Mesendoderm (in vitro differentiated cells): ENCODE data around the gene PTGFRN.

Source experiments
- DNase-seq: peaks from one replicate; pipeline ENCODE4 v3.0.0; 2013
- H2AK5ac ChIP-seq: 2 replicates; pipeline ENCODE4 v1.6.1; 2013; ENCODE audit warnings: low read length, inconsistent platforms
- H2BK120ac ChIP-seq: 2 replicates; pipeline ENCODE4 v1.6.1; 2013; ENCODE audit warnings: low read depth, mild to moderate bottlenecking, low read length, moderate library complexity, mixed read lengths
- H2BK15ac ChIP-seq: replicated peaks from 2 replicates; pipeline ENCODE4 v1.6.1; 2013; ENCODE audit warnings: low read depth, mild to moderate bottlenecking, moderate library complexity
- H2BK5ac ChIP-seq: 2 replicates; pipeline ENCODE4 v1.6.1; 2013; ENCODE audit warnings: low read length, inconsistent platforms
- H3K18ac ChIP-seq: 2 replicates; pipeline ENCODE4 v1.6.1; 2013; ENCODE audit warnings: mild to moderate bottlenecking, low read length, mixed read lengths
- H3K23ac ChIP-seq: one replicate; pipeline ENCODE4 v1.6.1; 2013; ENCODE audit warnings: low read length
- H3K27ac ChIP-seq: 2 replicates; pipeline ENCODE4 v1.5.1; 2013; ENCODE audit warnings: low read depth, mild to moderate bottlenecking, inconsistent platforms, low read length, moderate library complexity
- H3K27me3 ChIP-seq: 2 replicates; pipeline ENCODE4 v1.6.1; 2013; ENCODE audit warnings: low read length, control low read depth, mild to moderate bottlenecking, inconsistent platforms; ENCODE audit not compliant: insufficient read depth, poor library complexity
- H3K36me3 ChIP-seq: 2 replicates; pipeline ENCODE4 v1.6.1; 2013; ENCODE audit warnings: low read length, inconsistent platforms; ENCODE audit not compliant: control insufficient read depth, insufficient read depth
- H3K4ac ChIP-seq: one replicate; pipeline ENCODE4 v1.6.1; 2013; ENCODE audit warnings: low read depth, mild to moderate bottlenecking, low read length, moderate library complexity
- H3K4me1 ChIP-seq: 2 replicates; pipeline ENCODE4 v1.6.1; 2013; ENCODE audit warnings: low read depth, low read length, inconsistent platforms; ENCODE audit not compliant: control insufficient read depth
- H3K4me2 ChIP-seq: 2 replicates; pipeline ENCODE4 v1.6.1; 2013; ENCODE audit warnings: low read length
- H3K4me3 ChIP-seq: 2 replicates; pipeline ENCODE4 v1.5.1; 2013; ENCODE audit warnings: mild to moderate bottlenecking, low read length
- H3K56ac ChIP-seq: one replicate; pipeline ENCODE4 v1.6.1; 2013; ENCODE audit warnings: low read length
- H3K79me1 ChIP-seq: 2 replicates; pipeline ENCODE4 v1.6.1; 2013; ENCODE audit warnings: low read length, inconsistent platforms
- H3K79me2 ChIP-seq: 2 replicates; pipeline ENCODE4 v1.6.1; 2013; ENCODE audit warnings: mild to moderate bottlenecking, low read length; ENCODE audit not compliant: control insufficient read depth, insufficient read depth
- H3K9ac ChIP-seq: 2 replicates; pipeline ENCODE4 v1.6.1; 2013; ENCODE audit warnings: low read length, inconsistent platforms
- H4K5ac ChIP-seq: one replicate; pipeline ENCODE4 v1.6.1; 2013; ENCODE audit warnings: low read length
- H4K8ac ChIP-seq: one replicate; pipeline ENCODE4 v1.6.1; 2013; ENCODE audit warnings: low read depth, mild to moderate bottlenecking, control low read depth, low read length, moderate library complexity
- WGBS: extraction: QIAGEN DNeasy Blood & Tissue Kit; methylation state at CpG from one replicate; pipeline ENCODE4 v1.1.7; 2013; ENCODE audit warnings: low lambda C conversion rate, missing lambda C conversion rate; ENCODE audit not compliant: insufficient coverage; ENCODE audit errors: extremely low coverage; 5-methylcytosine and 5-hydroxymethylcytosine counted together

The PTGFRN gene

GRCh38 chr1:116962987-116963639, 53.4 kb downstream of the PTGFRN start:
- WGBS = no CpG with 5 or more reads among the region's 4 CpGs
- no peak overlapping the region for H2BK15ac ChIP-seq

GRCh38 chr1:116966791-116967190, 57.1 kb downstream of the PTGFRN start:
- Histone ChIP-seq H3K4me2 (no peak overlapping the region), H3K4me1 (no peaks in the 10 kb centered on the region), H3K4ac (no peak overlapping the region), H3K79me1 (no peaks in the 10 kb centered on the region), H3K23ac (no peak overlapping the region), H2BK5ac (no peak overlapping the region), H4K5ac (no peak overlapping the region), H3K36me3 (peaks cover 1% of the 10 kb centered on the region), H3K56ac (no peak overlapping the region), H3K9ac (no peak overlapping the region), H2BK15ac (no peak overlapping the region), H3K27ac (no peak overlapping the region), H3K4me3 (no peak overlapping the region), H2BK120ac (no peak overlapping the region), H4K8ac (no peak overlapping the region), H3K79me2 (no peaks in the 10 kb centered on the region), H3K18ac (no peak overlapping the region), H2AK5ac (no peak overlapping the region), H3K27me3 (no peaks in the 10 kb centered on the region)
- DNase-seq = no peak
- no CpG with 5 or more reads among the region's 11 CpGs for WGBS

More at GRCh38 chr1:116962987-116963639, 53.4 kb downstream of the PTGFRN start:
- no peak overlapping the region for H2BK120ac ChIP-seq
- H3K9ac ChIP-seq = no peak overlapping the region
- no peak overlapping the region for H3K27ac ChIP-seq
- no peak overlapping the region for H3K4me2 ChIP-seq
- peaks cover 4% of the 10 kb centered on the region for H3K79me1 ChIP-seq
- no peak for DNase-seq
- no peak overlapping the region for H3K18ac ChIP-seq
- no peak overlapping the region for H2BK5ac ChIP-seq
- H3K4me1 ChIP-seq = no peaks in the 10 kb centered on the region
- H3K4me3 ChIP-seq = no peak overlapping the region
- H3K27me3 ChIP-seq = no peaks in the 10 kb centered on the region
- no peak overlapping the region for H3K56ac ChIP-seq
- no peak overlapping the region for H4K5ac ChIP-seq
- H3K36me3 ChIP-seq = peaks cover 1% of the 10 kb centered on the region
- no peak overlapping the region for H3K4ac ChIP-seq
- H2AK5ac ChIP-seq = no peak overlapping the region
- no peaks in the 10 kb centered on the region for H3K79me2 ChIP-seq
- no peak overlapping the region for H3K23ac ChIP-seq
- no peak overlapping the region for H4K8ac ChIP-seq

- Histone ChIP-seq H3K23ac (no peak overlapping the region), H2AK5ac (no peak overlapping the region), H3K18ac (no peak overlapping the region), H3K27ac (no peak overlapping the region), H3K79me2 (no peaks in the 10 kb centered on the region), H4K8ac (no peak overlapping the region), H3K27me3 (no peaks in the 10 kb centered on the region), H2BK15ac (no peak overlapping the region), H3K9ac (no peak overlapping the region), H3K36me3 (no peaks in the 10 kb centered on the region), H3K4ac (no peak overlapping the region), H3K79me1 (no peaks in the 10 kb centered on the region), H4K5ac (no peak overlapping the region), H3K4me3 (no peak overlapping the region), H3K56ac (no peak overlapping the region), H3K4me2 (no peak overlapping the region), H2BK5ac (no peak overlapping the region), H3K4me1 (no peaks in the 10 kb centered on the region), H2BK120ac (no peak overlapping the region)
- no CpG with 5 or more reads among the region's 3 CpGs for WGBS
- no peak for DNase-seq
These were observed 59.0 kb downstream of the PTGFRN start for GRCh38 chr1:116968724-116969123.

- Histone ChIP-seq H3K4me2 (no peak overlapping the region), H3K4me1 (no peaks in the 10 kb centered on the region), H3K27me3 (no peaks in the 10 kb centered on the region), H2BK120ac (no peak overlapping the region), H4K8ac (no peak overlapping the region), H3K23ac (no peak overlapping the region), H3K79me2 (no peaks in the 10 kb centered on the region), H3K18ac (no peak overlapping the region), H3K56ac (no peak overlapping the region), H4K5ac (no peak overlapping the region), H2BK15ac (no peak overlapping the region), H2BK5ac (no peak overlapping the region), H3K4me3 (no peak overlapping the region), H3K27ac (no peak overlapping the region), H3K9ac (no peak overlapping the region), H3K79me1 (no peaks in the 10 kb centered on the region), H3K36me3 (no peaks in the 10 kb centered on the region), H2AK5ac (no peak overlapping the region), H3K4ac (no peak overlapping the region)
- no peak for DNase-seq
- no CpG with 5 or more reads among the region's 4 CpGs for WGBS
These were observed 61.6 kb downstream of the PTGFRN start for GRCh38 chr1:116971258-116971860.

GRCh38 chr1:116971965-116972673, 62.4 kb downstream of the PTGFRN start:
- H3K23ac ChIP-seq = no peak overlapping the region
- no peak overlapping the region for H4K8ac ChIP-seq
- no peak overlapping the region for H3K4me3 ChIP-seq
- H2AK5ac ChIP-seq = no peak overlapping the region
- no peak overlapping the region for H3K27ac ChIP-seq
- no peaks in the 10 kb centered on the region for H3K79me1 ChIP-seq
- H3K36me3 ChIP-seq = no peaks in the 10 kb centered on the region
- no peaks in the 10 kb centered on the region for H3K27me3 ChIP-seq
- no peak overlapping the region for H4K5ac ChIP-seq
- DNase-seq = no peak
- no peak overlapping the region for H3K56ac ChIP-seq
- no peak overlapping the region for H2BK15ac ChIP-seq
- no peak overlapping the region for H3K18ac ChIP-seq
- H2BK5ac ChIP-seq = no peak overlapping the region
- no peak overlapping the region for H3K4ac ChIP-seq
- no peak overlapping the region for H3K9ac ChIP-seq
- no peaks in the 10 kb centered on the region for H3K79me2 ChIP-seq
- no peak overlapping the region for H2BK120ac ChIP-seq
- no peaks in the 10 kb centered on the region for H3K4me1 ChIP-seq
- no peak overlapping the region for H3K4me2 ChIP-seq
- no CpG with 5 or more reads among the region's 6 CpGs for WGBS
